Measurements from ENCODE around the gene SHF.

The SHF gene

GRCh38 chr15:45155739-45156138 is 32.0 kb downstream of the SHF start:
- DNase-seq (ENCODE audit: low spot score), result no peak

GRCh38 chr15:45151998-45152828 is 35.6 kb downstream of the SHF start:
- TF ChIP-seq CTCF (IDR thresholded peaks at IDR 0.05; ENCODE audit: poor library complexity, severe bottlenecking), result no peak
- Histone ChIP-seq H3K4me3 (ENCODE audit: severe bottlenecking) (no peak overlapping the region), H3K9me3 (ENCODE audit: severe bottlenecking) (no peaks in the 10 kb centered on the region), H3K36me3 (ENCODE audit: low read depth) (no peaks in the 10 kb centered on the region), H3K4me1 (ENCODE audit: insufficient read depth, poor library complexity, severe bottlenecking) (peaks cover 17% of the 10 kb centered on the region), H3K27ac (ENCODE audit: poor library complexity, severe bottlenecking) (no peak overlapping the region), H3K27me3 (ENCODE audit: insufficient read depth, poor library complexity, severe bottlenecking) (no peaks in the 10 kb centered on the region)
- DNase-seq (ENCODE audit: low spot score), result peak; percentile 74
- ATAC-seq (ENCODE audit: low read depth), result no peak

More at GRCh38 chr15:45155739-45156138, 32.0 kb downstream of the SHF start:
- H3K4me3 ChIP-seq (ENCODE audit: severe bottlenecking), result no peak overlapping the region
- no peaks in the 10 kb centered on the region for H3K27me3 ChIP-seq (ENCODE audit: insufficient read depth, poor library complexity, severe bottlenecking)
- H3K27ac ChIP-seq (ENCODE audit: poor library complexity, severe bottlenecking), result no peak overlapping the region
- H3K36me3 ChIP-seq (ENCODE audit: low read depth), result no peaks in the 10 kb centered on the region
- H3K4me1 ChIP-seq (ENCODE audit: insufficient read depth, poor library complexity, severe bottlenecking), result peaks cover 14% of the 10 kb centered on the region
- no peak for ATAC-seq (ENCODE audit: low read depth)
- no peaks in the 10 kb centered on the region for H3K9me3 ChIP-seq (ENCODE audit: severe bottlenecking)
- no peak for TF ChIP-seq CTCF (IDR thresholded peaks at IDR 0.05; ENCODE audit: poor library complexity, severe bottlenecking)

- no peaks in the 10 kb centered on the region for H3K36me3 ChIP-seq (ENCODE audit: low read depth)
- ATAC-seq (ENCODE audit: low read depth) (no peak), DNase-seq (ENCODE audit: low spot score) (no peak)
- no peaks in the 10 kb centered on the region for H3K9me3 ChIP-seq (ENCODE audit: severe bottlenecking)
- no peak for TF ChIP-seq CTCF (IDR thresholded peaks at IDR 0.05; ENCODE audit: poor library complexity, severe bottlenecking)
- H3K27ac ChIP-seq (ENCODE audit: poor library complexity, severe bottlenecking), result no peak overlapping the region
- H3K27me3 ChIP-seq (ENCODE audit: insufficient read depth, poor library complexity, severe bottlenecking), result no peaks in the 10 kb centered on the region
- peaks cover 14% of the 10 kb centered on the region for H3K4me1 ChIP-seq (ENCODE audit: insufficient read depth, poor library complexity, severe bottlenecking)
- H3K4me3 ChIP-seq (ENCODE audit: severe bottlenecking), result no peak overlapping the region
Observed at GRCh38 chr15:45150997-45151396, 36.8 kb downstream of the SHF start.

GRCh38 chr15:45150481-45150880 is 37.3 kb downstream of the SHF start:
- Histone ChIP-seq H3K9me3 (ENCODE audit: severe bottlenecking) (no peaks in the 10 kb centered on the region), H3K36me3 (ENCODE audit: low read depth) (no peaks in the 10 kb centered on the region), H3K4me1 (ENCODE audit: insufficient read depth, poor library complexity, severe bottlenecking) (peaks cover 14% of the 10 kb centered on the region), H3K27me3 (ENCODE audit: insufficient read depth, poor library complexity, severe bottlenecking) (no peaks in the 10 kb centered on the region), H3K27ac (ENCODE audit: poor library complexity, severe bottlenecking) (no peak overlapping the region), H3K4me3 (ENCODE audit: severe bottlenecking) (no peak overlapping the region)
- DNase-seq (ENCODE audit: low spot score) (peak; percentile 60), ATAC-seq (ENCODE audit: low read depth) (peak; percentile 20; the same call in 1 of the 3 replicates)
- TF ChIP-seq CTCF (IDR thresholded peaks at IDR 0.05; ENCODE audit: poor library complexity, severe bottlenecking), result no peak

- no peak for TF ChIP-seq CTCF (IDR thresholded peaks at IDR 0.05; ENCODE audit: poor library complexity, severe bottlenecking)
- H3K4me3 ChIP-seq (ENCODE audit: severe bottlenecking), result no peak overlapping the region
- H3K36me3 ChIP-seq (ENCODE audit: low read depth), result no peaks in the 10 kb centered on the region; the same call in 1 of the 2 replicates
- H3K9me3 ChIP-seq (ENCODE audit: severe bottlenecking), result no peaks in the 10 kb centered on the region
- H3K27ac ChIP-seq (ENCODE audit: poor library complexity, severe bottlenecking), result peak overlapping the region; percentile 21
- ATAC-seq (ENCODE audit: low read depth) (no peak), DNase-seq (ENCODE audit: low spot score) (no peak)
- H3K4me1 ChIP-seq (ENCODE audit: insufficient read depth, poor library complexity, severe bottlenecking), result peaks cover 14% of the 10 kb centered on the region
- no peaks in the 10 kb centered on the region for H3K27me3 ChIP-seq (ENCODE audit: insufficient read depth, poor library complexity, severe bottlenecking)
Observed at GRCh38 chr15:45149060-45149459, 38.7 kb downstream of the SHF start.

All from RWPE2 (cell line).